IMR-90 (cell line): ENCODE results near the gene RAP1GAP. TPM values are rescaled to one million over a fixed set of nuclear protein-coding genes. Genes with fewer than 3 reads are reported as not detected.

Experiments used
- ATAC-seq: fragments of 200-7000 bp; cut with Tn5 transposase; 2 replicates; pipeline ENCODE4 v1.9.1; 2020; ENCODE audit warnings: low read depth, mild to moderate bottlenecking, moderate library complexity
- BruUV-seq: library from RNA; stranded (reverse); fragments of 400-500 nt; replicated peaks from 2 replicates; lab custom pipeline; 2021; lab: Mats Ljungman, UMichigan
- CTCF ChIA-PET: fragments of 300-600 bp; formaldehyde crosslinking; extraction: SDS; loops from one replicate; lab custom pipeline; 2021; ENCODE audit warnings: antibody characterized with exemption; lab: Yijun Ruan, JAX
- POLR2A ChIA-PET: fragments of 300-600 bp; sonication (Branson Sonifier 250); formaldehyde crosslinking; loops from one replicate; lab custom pipeline; 2022; ENCODE audit warnings: antibody characterized with exemption; ENCODE audit not compliant: unreplicated experiment; lab: Charles Lee
- DNase-seq: peaks from one replicate; pipeline ENCODE4 v3.0.0; 2013
- H2AFZ ChIP-seq: replicated peaks from 2 replicates; pipeline ENCODE3; 2013; ENCODE audit warnings: low read length, mild to moderate bottlenecking; ENCODE audit not compliant: poor library complexity
- H2AK5ac ChIP-seq: 2 replicates; pipeline ENCODE4 v1.6.1; 2013; ENCODE audit warnings: low read depth, low read length, inconsistent platforms
- H2AK9ac ChIP-seq: replicated peaks from 2 replicates; pipeline ENCODE3; 2013; ENCODE audit warnings: mild to moderate bottlenecking, low read depth, low read length, moderate library complexity; ENCODE audit not compliant: poor library complexity
- H2BK120ac ChIP-seq: 2 replicates; pipeline ENCODE4 v1.6.1; 2013; ENCODE audit warnings: low read depth, low read length, inconsistent platforms
- H2BK15ac ChIP-seq: 3 replicates; pipeline ENCODE4 v1.6.1; 2013; ENCODE audit warnings: low read depth, low read length, inconsistent platforms
- H2BK20ac ChIP-seq: 2 replicates; pipeline ENCODE4 v1.6.1; 2013; ENCODE audit warnings: low read depth, mild to moderate bottlenecking, inconsistent platforms, low read length, moderate library complexity
- H2BK5ac ChIP-seq: 2 replicates; pipeline ENCODE4 v1.6.1; 2013; ENCODE audit warnings: mild to moderate bottlenecking, low read depth, low read length, inconsistent platforms; ENCODE audit not compliant: poor library complexity, severe bottlenecking
- H3K14ac ChIP-seq: replicated peaks from 2 replicates; pipeline ENCODE4 v1.6.1; 2013; ENCODE audit warnings: low read depth, low read length, inconsistent platforms
- H3K18ac ChIP-seq: 2 replicates; pipeline ENCODE4 v1.6.1; 2013; ENCODE audit warnings: low read depth, low read length, control low read depth
- H3K23ac ChIP-seq: 2 replicates; pipeline ENCODE4 v1.6.1; 2013; ENCODE audit warnings: low read depth, low read length, inconsistent platforms
- H3K27ac ChIP-seq: 2 replicates; pipeline ENCODE4 v1.5.1; 2013; ENCODE audit warnings: mild to moderate bottlenecking, control low read depth, low read length; ENCODE audit not compliant: insufficient read depth
- H3K27me3 ChIP-seq: 2 replicates; pipeline ENCODE4 v1.6.1; 2013; ENCODE audit warnings: low read length; ENCODE audit not compliant: control insufficient read depth, insufficient read depth
- H3K36me3 ChIP-seq: 2 replicates; pipeline ENCODE4 v1.6.1; 2013; ENCODE audit warnings: low read length, mixed read lengths; ENCODE audit not compliant: control insufficient read depth, insufficient read depth
- H3K4ac ChIP-seq: 2 replicates; pipeline ENCODE4 v1.6.1; 2013; ENCODE audit warnings: low read depth, low read length, inconsistent platforms
- H3K4me1 ChIP-seq: 2 replicates; pipeline ENCODE4 v1.6.1; 2013; ENCODE audit warnings: low read length, mixed read lengths; ENCODE audit not compliant: control insufficient read depth, insufficient read depth
- H3K4me2 ChIP-seq: 2 replicates; pipeline ENCODE4 v1.6.1; 2013; ENCODE audit warnings: low read depth, mild to moderate bottlenecking, control low read depth, low read length, moderate library complexity
- H3K4me3 ChIP-seq: 2 replicates; pipeline ENCODE4 v1.5.1; 2013; ENCODE audit warnings: low read depth, mild to moderate bottlenecking, control low read depth, low read length, moderate library complexity; ENCODE audit not compliant: insufficient read depth
- H3K56ac ChIP-seq: 2 replicates; pipeline ENCODE4 v1.6.1; 2013; ENCODE audit warnings: low read length, inconsistent platforms; ENCODE audit not compliant: insufficient read depth; ENCODE audit errors: extremely low read depth
- H3K79me1 ChIP-seq, 2 experiments: 2 replicates each; pipeline ENCODE4 v1.6.1; 2013; ENCODE audit warnings: low read length in 2 of 2, inconsistent platforms in 1 of 2, low read depth in 1 of 2
- H3K9ac ChIP-seq: 2 replicates; pipeline ENCODE4 v1.6.1; 2013; ENCODE audit warnings: low read depth, low read length, control low read depth
- H3K9me1 ChIP-seq: 2 replicates; pipeline ENCODE4 v1.6.1; 2013; ENCODE audit warnings: low read length, inconsistent platforms; ENCODE audit not compliant: insufficient read depth
- H3K9me3 ChIP-seq: 2 replicates; pipeline ENCODE4 v1.6.1; 2013; ENCODE audit warnings: low read length; ENCODE audit not compliant: control insufficient read depth, insufficient read depth
- H4K20me1 ChIP-seq: 2 replicates; pipeline ENCODE4 v1.6.1; 2013; ENCODE audit warnings: low read length, inconsistent platforms; ENCODE audit not compliant: insufficient read depth
- H4K5ac ChIP-seq: 2 replicates; pipeline ENCODE4 v1.6.1; 2013; ENCODE audit warnings: mild to moderate bottlenecking, low read depth, low read length, control low read depth
- H4K8ac ChIP-seq, 2 experiments: 2 replicates each; pipeline ENCODE4 v1.6.1; 2013; ENCODE audit warnings: low read depth in 2 of 2, low read length in 2 of 2, control low read depth in 1 of 2, inconsistent platforms in 1 of 2
- H4K91ac ChIP-seq: 2 replicates; pipeline ENCODE4 v1.6.1; 2013; ENCODE audit warnings: low read depth, low read length, inconsistent platforms; ENCODE audit not compliant: insufficient read depth
- CEBPB ChIP-seq: IDR thresholded peaks from 2 replicates; pipeline ENCODE4 v1.6.1; 2012; ENCODE audit warnings: low read depth, low read length, improper control_type of control experiment
- FOS ChIP-seq: fragments of 150-350 bp; IDR thresholded peaks from 2 replicates; pipeline ENCODE4 v1.6.1; 2016; ENCODE audit warnings: low read depth, low read length
- MAFK ChIP-seq: IDR thresholded peaks from 2 replicates; pipeline ENCODE4 v1.6.1; 2012; ENCODE audit warnings: low read depth, low read length, improper control_type of control experiment
- MAZ ChIP-seq: IDR thresholded peaks from 2 replicates; pipeline ENCODE4 v1.6.1; 2012; ENCODE audit warnings: low read depth, mild to moderate bottlenecking, low read length, improper control_type of control experiment, moderate library complexity, borderline replicate concordance
- MXI1 ChIP-seq: IDR thresholded peaks from 2 replicates; pipeline ENCODE4 v1.6.1; 2012; ENCODE audit warnings: low read depth, mild to moderate bottlenecking, low read length, moderate library complexity, borderline replicate concordance
- NFE2L2 ChIP-seq: fragments of 150-350 bp; IDR thresholded peaks from 2 replicates; pipeline ENCODE4 v1.6.1; 2016; ENCODE audit warnings: low read depth, mild to moderate bottlenecking, low read length
- POLR2A ChIP-seq: IDR thresholded peaks from 2 replicates; pipeline ENCODE4 v1.6.1; 2012; ENCODE audit warnings: mild to moderate bottlenecking, low read depth, low read length
- RCOR1 ChIP-seq: IDR thresholded peaks from 2 replicates; pipeline ENCODE4 v1.6.1; 2012; ENCODE audit warnings: mild to moderate bottlenecking, low read length, improper control_type of control experiment; ENCODE audit not compliant: insufficient replicate concordance
- WGBS, 2 experiments: methylation state at CpG; one replicate each; pipeline versions ENCODE4 v1.1.5 to v1.1.7; 2013; ENCODE audit warnings: missing lambda C conversion rate in 2 of 2; ENCODE audit not compliant: insufficient read length in 1 of 2; ENCODE audit errors: extremely low coverage in 2 of 2; 5-methylcytosine and 5-hydroxymethylcytosine counted together
- dilution Hi-C: fragments of 300-500 bp; cut with HindIII; formaldehyde crosslinking; loops from one replicate; pipeline ENCODE4 v1.14.3; 2018; ENCODE audit warnings: low sequenced_read_pairs; ENCODE audit not compliant: unreplicated experiment
- in situ Hi-C: fragments of 300-500 bp; cut with MboI; formaldehyde crosslinking; loops from 3 replicates; pipeline ENCODE4 v1.14.3; 2019; ENCODE audit warnings: low sequenced_read_pairs, inconsistent platforms, mixed read lengths
- intact Hi-C: fragments of 100-400 bp; cut with micrococcal nuclease; formaldehyde crosslinking; loops from 2 replicates; pipeline ENCODE4 v1.10.0; 2022
- polyA plus RNA-seq, 3 experiments: library from polyadenylated mRNA; depleted of rRNA; stranded (reverse); fragments of >200 nt; gene quantifications; 2 replicates each; pipeline ENCODE4 v1.2.3, GENCODE V29; 2012; ENCODE audit warnings: low replicate concordance in 1 of 3
- total RNA-seq: library from RNA; depleted of rRNA; stranded (reverse); fragments of >200 nt; gene quantifications from 2 replicates; pipeline ENCODE4 v1.2.3, GENCODE V29; 2012
- TF ChIP-seq, protein P1 (sequence below): fragments of 150-350 bp; IDR thresholded peaks from 2 replicates; pipeline ENCODE4 v1.6.1; 2016; ENCODE audit warnings: low read depth, mild to moderate bottlenecking, low read length, moderate library complexity, borderline replicate concordance
- TF ChIP-seq, protein P2 (sequence below): fragments of 150-350 bp; IDR thresholded peaks from 2 replicates; pipeline ENCODE4 v1.6.1; 2017; ENCODE audit warnings: mild to moderate bottlenecking, antibody characterized with exemption, low read length, low read depth
- TF ChIP-seq, protein P3 (sequence below): conservative IDR thresholded peaks from 2 replicates; pipeline ENCODE4 v1.5.1; 2012; ENCODE audit warnings: mild to moderate bottlenecking, low read depth, low read length, improper control_type of control experiment

The RAP1GAP gene
- total and polyA plus RNA-seq, 2 of the 4 experiments (the other 2 are of a cell fraction) = under 0.01 to 0.10 TPM

- TF ChIP-seq, protein P1, sequence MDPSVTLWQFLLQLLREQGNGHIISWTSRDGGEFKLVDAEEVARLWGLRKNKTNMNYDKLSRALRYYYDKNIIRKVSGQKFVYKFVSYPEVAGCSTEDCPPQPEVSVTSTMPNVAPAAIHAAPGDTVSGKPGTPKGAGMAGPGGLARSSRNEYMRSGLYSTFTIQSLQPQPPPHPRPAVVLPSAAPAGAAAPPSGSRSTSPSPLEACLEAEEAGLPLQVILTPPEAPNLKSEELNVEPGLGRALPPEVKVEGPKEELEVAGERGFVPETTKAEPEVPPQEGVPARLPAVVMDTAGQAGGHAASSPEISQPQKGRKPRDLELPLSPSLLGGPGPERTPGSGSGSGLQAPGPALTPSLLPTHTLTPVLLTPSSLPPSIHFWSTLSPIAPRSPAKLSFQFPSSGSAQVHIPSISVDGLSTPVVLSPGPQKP = no peak
- no peak for TF ChIP-seq NFE2L2
- TF ChIP-seq RCOR1 = no peak
- TF ChIP-seq MAZ = no peak
These were observed 79.5 kb downstream of the RAP1GAP start (continued) for GRCh38 chr1:21589618-21590017.

DNA sequence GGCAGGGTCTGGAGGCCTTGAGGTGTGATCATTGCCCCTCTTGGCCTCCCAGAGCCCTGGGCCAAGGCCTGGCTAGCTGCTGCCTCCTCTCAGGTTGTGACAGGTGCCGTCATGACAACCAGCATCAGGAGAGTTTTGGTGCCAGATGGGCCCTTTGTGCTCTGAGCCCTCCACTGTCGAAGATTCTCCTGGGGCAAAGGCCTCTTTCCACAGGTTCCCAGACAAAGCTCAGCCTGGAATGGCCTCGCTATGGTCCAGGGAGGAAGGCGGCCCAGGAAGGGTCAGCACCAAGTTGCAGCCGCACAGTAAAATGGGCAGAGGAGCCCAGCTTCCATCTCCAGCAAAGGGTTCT is 81.6 kb downstream of the RAP1GAP start:
- no peak for ATAC-seq
- TF ChIP-seq POLR2A = no peak
- no peak for TF ChIP-seq MAFK
- no peak for TF ChIP-seq MXI1
- TF ChIP-seq, protein P2, sequence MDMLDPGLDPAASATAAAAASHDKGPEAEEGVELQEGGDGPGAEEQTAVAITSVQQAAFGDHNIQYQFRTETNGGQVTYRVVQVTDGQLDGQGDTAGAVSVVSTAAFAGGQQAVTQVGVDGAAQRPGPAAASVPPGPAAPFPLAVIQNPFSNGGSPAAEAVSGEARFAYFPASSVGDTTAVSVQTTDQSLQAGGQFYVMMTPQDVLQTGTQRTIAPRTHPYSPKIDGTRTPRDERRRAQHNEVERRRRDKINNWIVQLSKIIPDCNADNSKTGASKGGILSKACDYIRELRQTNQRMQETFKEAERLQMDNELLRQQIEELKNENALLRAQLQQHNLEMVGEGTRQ = no peak
- TF ChIP-seq RCOR1 = no peak
- TF ChIP-seq CEBPB = no peak
- no peak for TF ChIP-seq NFE2L2
- no peak for TF ChIP-seq FOS
- TF ChIP-seq, protein P3, sequence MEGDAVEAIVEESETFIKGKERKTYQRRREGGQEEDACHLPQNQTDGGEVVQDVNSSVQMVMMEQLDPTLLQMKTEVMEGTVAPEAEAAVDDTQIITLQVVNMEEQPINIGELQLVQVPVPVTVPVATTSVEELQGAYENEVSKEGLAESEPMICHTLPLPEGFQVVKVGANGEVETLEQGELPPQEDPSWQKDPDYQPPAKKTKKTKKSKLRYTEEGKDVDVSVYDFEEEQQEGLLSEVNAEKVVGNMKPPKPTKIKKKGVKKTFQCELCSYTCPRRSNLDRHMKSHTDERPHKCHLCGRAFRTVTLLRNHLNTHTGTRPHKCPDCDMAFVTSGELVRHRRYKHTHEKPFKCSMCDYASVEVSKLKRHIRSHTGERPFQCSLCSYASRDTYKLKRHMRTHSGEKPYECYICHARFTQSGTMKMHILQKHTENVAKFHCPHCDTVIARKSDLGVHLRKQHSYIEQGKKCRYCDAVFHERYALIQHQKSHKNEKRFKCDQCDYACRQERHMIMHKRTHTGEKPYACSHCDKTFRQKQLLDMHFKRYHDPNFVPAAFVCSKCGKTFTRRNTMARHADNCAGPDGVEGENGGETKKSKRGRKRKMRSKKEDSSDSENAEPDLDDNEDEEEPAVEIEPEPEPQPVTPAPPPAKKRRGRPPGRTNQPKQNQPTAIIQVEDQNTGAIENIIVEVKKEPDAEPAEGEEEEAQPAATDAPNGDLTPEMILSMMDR = no peak
- TF ChIP-seq, protein P1 = no peak

More for the DNA sequence above, 81.6 kb downstream of the RAP1GAP start:
- no peak for DNase-seq
- ChIA-PET POLR2A (no interaction called here), CTCF (no interaction called here)
- peaks cover 20% of the 10 kb centered on the region; the same call in 1 of the 2 replicates for H3K27me3 ChIP-seq
- no peaks in the 10 kb centered on the region for H4K20me1 ChIP-seq
- no peak overlapping the region for H2AK9ac ChIP-seq
- no TSS peak for BruUV-seq
- H2BK5ac ChIP-seq = no peak overlapping the region
- no peak overlapping the region for H3K23ac ChIP-seq
- H2BK120ac ChIP-seq = no peak overlapping the region
- no peaks in the 10 kb centered on the region for H3K79me1 ChIP-seq
- H3K9me3 ChIP-seq = no peaks in the 10 kb centered on the region
- H3K18ac ChIP-seq = no peak overlapping the region
- no peak overlapping the region for H3K56ac ChIP-seq
- no peak overlapping the region for H4K91ac ChIP-seq
- no peak overlapping the region for H4K8ac ChIP-seq
- in situ Hi-C loops = loop anchor here (5.0 kb wide), 1 partner anchor 355 kb away; no protein-coding TSS in a partner anchor
- no peak overlapping the region for H4K5ac ChIP-seq
- no peak overlapping the region for H3K9ac ChIP-seq
- no peaks in the 10 kb centered on the region for H3K36me3 ChIP-seq
- WGBS, 2 experiments = 94% methylated on average over 2 of the region's 5 CpGs; no CpG with 5 or more reads in 1 of the 2 experiments
- peak overlapping the region; percentile 39; the same call in 1 of the 2 replicates for H2AK5ac ChIP-seq
- no peak overlapping the region for H3K14ac ChIP-seq
- no peak overlapping the region for H3K4me3 ChIP-seq
- intact Hi-C loops = loop anchor here (5.0 kb wide), 1 partner anchor 50 kb away; no protein-coding TSS in a partner anchor
- no peak overlapping the region for H2AFZ ChIP-seq
- H3K4me1 ChIP-seq = peaks cover 7% of the 10 kb centered on the region
- no peak overlapping the region for H2BK20ac ChIP-seq
- H3K4ac ChIP-seq = no peak overlapping the region
- no peak overlapping the region for H3K4me2 ChIP-seq
- H3K9me1 ChIP-seq = peaks cover 2% of the 10 kb centered on the region; the same call in 1 of the 2 replicates
- 0 out of 3 replicates have a peak overlapping the region, but pooled peaks have one; percentile 29 for H2BK15ac ChIP-seq
- no peak overlapping the region for H3K27ac ChIP-seq
- dilution Hi-C loops = no loop called here
